ENCODE data around the gene DPF3. TPM values are rescaled to one million over a fixed set of nuclear protein-coding genes. Genes with fewer than 3 reads are reported as not detected.

Gene DPF3
- total RNA-seq, 2 experiments from 2014 or later = 0.27 to 0.31 TPM

DNA sequence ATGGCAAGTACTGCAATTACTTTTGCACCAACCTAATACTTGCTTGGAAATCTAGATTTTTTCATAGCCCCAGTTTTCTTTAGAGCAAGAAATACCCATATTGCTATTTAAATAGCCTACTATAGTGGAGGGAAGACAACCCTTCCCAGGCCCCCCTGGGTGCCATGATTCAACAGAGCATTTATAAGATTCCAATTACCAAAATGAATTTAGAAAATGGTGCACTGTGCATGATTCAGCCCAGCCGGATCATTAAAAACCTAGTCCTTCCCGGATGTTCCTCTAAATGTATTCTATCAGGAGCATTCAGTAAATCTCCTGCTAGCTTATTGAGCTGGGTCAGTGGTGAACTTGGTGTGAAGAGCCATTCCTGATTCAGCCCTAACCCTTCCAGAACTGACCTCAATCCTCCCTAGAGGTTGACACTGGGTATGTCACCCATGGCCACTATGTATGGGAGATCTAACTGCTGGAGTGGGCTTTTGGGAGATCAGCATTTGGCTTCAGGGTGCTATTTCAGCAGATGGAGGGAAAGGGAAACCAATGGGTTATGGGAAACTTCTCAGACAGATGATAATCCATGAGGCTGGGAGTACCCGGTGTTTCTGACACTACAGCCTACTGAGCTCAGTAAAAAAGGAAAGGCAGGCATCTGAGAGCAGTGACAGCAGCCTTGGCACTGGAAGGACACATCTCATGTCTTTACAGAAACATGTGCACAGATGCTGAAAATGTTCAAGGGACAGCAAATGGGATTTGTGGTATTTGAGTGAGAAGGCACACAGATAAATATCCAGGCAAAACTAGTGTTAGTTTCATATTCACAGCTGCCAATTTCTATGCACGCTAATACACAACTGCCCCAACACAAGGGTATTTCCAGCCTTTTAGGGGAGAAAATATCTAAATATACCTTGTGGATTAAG is 258.9 kb downstream of the DPF3 start:
- ATAC-seq (ENCODE audit: poor library complexity) = no peak
- no peaks in the 10 kb centered on the region for H3K4me1 ChIP-seq (ENCODE audit: insufficient read depth, low read length)
- TF ChIP-seq, protein P1, sequence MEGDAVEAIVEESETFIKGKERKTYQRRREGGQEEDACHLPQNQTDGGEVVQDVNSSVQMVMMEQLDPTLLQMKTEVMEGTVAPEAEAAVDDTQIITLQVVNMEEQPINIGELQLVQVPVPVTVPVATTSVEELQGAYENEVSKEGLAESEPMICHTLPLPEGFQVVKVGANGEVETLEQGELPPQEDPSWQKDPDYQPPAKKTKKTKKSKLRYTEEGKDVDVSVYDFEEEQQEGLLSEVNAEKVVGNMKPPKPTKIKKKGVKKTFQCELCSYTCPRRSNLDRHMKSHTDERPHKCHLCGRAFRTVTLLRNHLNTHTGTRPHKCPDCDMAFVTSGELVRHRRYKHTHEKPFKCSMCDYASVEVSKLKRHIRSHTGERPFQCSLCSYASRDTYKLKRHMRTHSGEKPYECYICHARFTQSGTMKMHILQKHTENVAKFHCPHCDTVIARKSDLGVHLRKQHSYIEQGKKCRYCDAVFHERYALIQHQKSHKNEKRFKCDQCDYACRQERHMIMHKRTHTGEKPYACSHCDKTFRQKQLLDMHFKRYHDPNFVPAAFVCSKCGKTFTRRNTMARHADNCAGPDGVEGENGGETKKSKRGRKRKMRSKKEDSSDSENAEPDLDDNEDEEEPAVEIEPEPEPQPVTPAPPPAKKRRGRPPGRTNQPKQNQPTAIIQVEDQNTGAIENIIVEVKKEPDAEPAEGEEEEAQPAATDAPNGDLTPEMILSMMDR (IDR thresholded peaks at IDR 0.05) = no peak
- CTCF ChIA-PET = no interaction called here
- H3K27ac ChIP-seq (ENCODE audit: low read depth in 1 of 2, low read length in 2 of 2) = no peak overlapping the region
- no peak for DNase-seq
- H3K4me3 Mint-ChIP-seq = no peak overlapping the region
- no peak overlapping the region for H3K4me3 ChIP-seq (ENCODE audit: low read length)
- intact Hi-C loops (cut with DNase I, micrococcal nuclease) = no loop called here
- no peak overlapping the region for H3K27ac Mint-ChIP-seq
- POLR2A ChIA-PET = no interaction called here
- no peaks in the 10 kb centered on the region for H3K9me3 Mint-ChIP-seq
- H3K36me3 Mint-ChIP-seq (ENCODE audit: low read depth) = no peaks in the 10 kb centered on the region
- no peaks in the 10 kb centered on the region for H3K27me3 ChIP-seq (ENCODE audit: control insufficient read depth in 1 of 2, insufficient read depth in 2 of 2, low read length in 2 of 2)
- H3K4me1 Mint-ChIP-seq (ENCODE audit: low read depth) = no peaks in the 10 kb centered on the region
- no peaks in the 10 kb centered on the region for H3K36me3 ChIP-seq (ENCODE audit: insufficient read depth, low read length)
- H3K9me3 ChIP-seq (ENCODE audit: control insufficient read depth in 1 of 2, insufficient read depth in 1 of 2, low read length in 2 of 2) = peaks cover 0 to 7% of the 10 kb centered on the region in 2 experiments
- H3K27me3 Mint-ChIP-seq = peaks cover 6% of the 10 kb centered on the region

DNA sequence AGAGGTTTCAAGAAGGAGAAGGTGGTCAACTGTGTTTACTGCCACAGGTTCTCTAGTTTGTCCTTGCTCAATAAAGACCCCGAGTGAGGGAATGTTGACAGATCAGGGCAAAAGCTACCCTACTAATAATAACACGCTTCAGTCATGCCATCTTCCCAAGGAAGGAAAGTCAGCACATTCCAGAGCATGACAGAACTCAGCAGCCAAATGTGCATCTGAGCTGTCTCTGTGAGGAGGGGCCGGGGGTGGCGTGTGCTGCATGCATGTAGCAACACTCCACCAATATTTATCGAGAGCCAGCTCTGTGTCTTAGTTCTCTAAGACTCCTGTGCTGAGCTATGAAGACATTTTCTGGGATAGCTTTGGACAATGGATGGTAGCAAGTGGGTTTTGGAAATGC is 260.4 kb downstream of the DPF3 start:
- Mint-ChIP-seq H3K4me1 (ENCODE audit: low read depth) (no peaks in the 10 kb centered on the region), H3K36me3 (ENCODE audit: low read depth) (no peaks in the 10 kb centered on the region), H3K27me3 (peaks cover 6% of the 10 kb centered on the region), H3K27ac (no peak overlapping the region), H3K4me3 (no peak overlapping the region), H3K9me3 (no peaks in the 10 kb centered on the region)
- H3K27me3 ChIP-seq (ENCODE audit: control insufficient read depth in 1 of 2, insufficient read depth in 2 of 2, low read length in 2 of 2) = no peaks in the 10 kb centered on the region
- H3K4me1 ChIP-seq (ENCODE audit: insufficient read depth, low read length) = no peaks in the 10 kb centered on the region
- intact Hi-C loops (cut with DNase I, micrococcal nuclease) = no loop called here
- CTCF ChIA-PET = no interaction called here
- no peaks in the 10 kb centered on the region for H3K36me3 ChIP-seq (ENCODE audit: insufficient read depth, low read length)
- H3K27ac ChIP-seq (ENCODE audit: low read depth in 1 of 2, low read length in 2 of 2) = no peak overlapping the region
- ATAC-seq (ENCODE audit: poor library complexity) (no peak), DNase-seq (no peak)
- peaks cover 0 to under 1% of the 10 kb centered on the region in 2 experiments for H3K9me3 ChIP-seq (ENCODE audit: control insufficient read depth in 1 of 2, insufficient read depth in 1 of 2, low read length in 2 of 2)
- POLR2A ChIA-PET = no interaction called here
- no peak overlapping the region for H3K4me3 ChIP-seq (ENCODE audit: low read length)
- TF ChIP-seq, protein P1 (IDR thresholded peaks at IDR 0.05) = no peak

DNA sequence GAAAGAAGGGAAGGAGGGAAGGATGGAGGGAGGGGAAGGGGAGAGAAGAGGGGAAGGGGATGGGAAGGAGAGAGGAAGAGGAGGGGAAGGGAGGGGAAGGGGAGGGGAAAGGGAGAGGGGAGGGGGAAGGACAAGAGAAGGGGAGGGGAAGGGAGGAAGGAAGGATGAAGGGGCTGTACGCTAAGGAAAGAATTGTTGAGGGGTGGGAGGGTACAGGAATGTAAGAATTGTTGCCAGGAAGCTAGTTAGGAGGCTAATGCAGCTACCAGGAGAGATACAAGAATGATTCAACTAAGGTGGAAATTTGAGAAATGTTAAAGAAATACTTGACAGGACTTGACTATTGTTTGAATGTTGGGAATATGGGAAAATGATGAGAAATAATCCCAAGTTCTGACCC is 261.2 kb downstream of the DPF3 start:
- ATAC-seq (ENCODE audit: poor library complexity) = no peak
- Histone ChIP-seq H3K9me3 (ENCODE audit: control insufficient read depth in 1 of 2, insufficient read depth in 1 of 2, low read length in 2 of 2) (no peaks in the 10 kb centered on the region), H3K36me3 (ENCODE audit: insufficient read depth, low read length) (no peaks in the 10 kb centered on the region), H3K27me3 (ENCODE audit: control insufficient read depth in 1 of 2, insufficient read depth in 2 of 2, low read length in 2 of 2) (no peaks in the 10 kb centered on the region), H3K4me3 (ENCODE audit: low read length) (no peak overlapping the region), H3K4me1 (ENCODE audit: insufficient read depth, low read length) (no peaks in the 10 kb centered on the region), H3K27ac (ENCODE audit: low read depth in 1 of 2, low read length in 2 of 2) (no peak overlapping the region)
- intact Hi-C loops (cut with DNase I, micrococcal nuclease) = no loop called here
- Mint-ChIP-seq H3K4me3 (no peak overlapping the region), H3K4me1 (ENCODE audit: low read depth) (no peaks in the 10 kb centered on the region), H3K27me3 (peaks cover 6% of the 10 kb centered on the region), H3K9me3 (no peaks in the 10 kb centered on the region), H3K27ac (no peak overlapping the region), H3K36me3 (ENCODE audit: low read depth) (no peaks in the 10 kb centered on the region)
- ChIA-PET CTCF (no interaction called here), POLR2A (no interaction called here)
- DNase-seq = no peak
- TF ChIP-seq, protein P1 (IDR thresholded peaks at IDR 0.05) = no peak
